Measurements from ENCODE around the gene FRZB.
"Not testable (repeated sequence)": the region's sequence is repeated elsewhere in the genome, so short reads cannot be mapped to it uniquely, and the experiment has no call there.

The FRZB gene

DNA sequence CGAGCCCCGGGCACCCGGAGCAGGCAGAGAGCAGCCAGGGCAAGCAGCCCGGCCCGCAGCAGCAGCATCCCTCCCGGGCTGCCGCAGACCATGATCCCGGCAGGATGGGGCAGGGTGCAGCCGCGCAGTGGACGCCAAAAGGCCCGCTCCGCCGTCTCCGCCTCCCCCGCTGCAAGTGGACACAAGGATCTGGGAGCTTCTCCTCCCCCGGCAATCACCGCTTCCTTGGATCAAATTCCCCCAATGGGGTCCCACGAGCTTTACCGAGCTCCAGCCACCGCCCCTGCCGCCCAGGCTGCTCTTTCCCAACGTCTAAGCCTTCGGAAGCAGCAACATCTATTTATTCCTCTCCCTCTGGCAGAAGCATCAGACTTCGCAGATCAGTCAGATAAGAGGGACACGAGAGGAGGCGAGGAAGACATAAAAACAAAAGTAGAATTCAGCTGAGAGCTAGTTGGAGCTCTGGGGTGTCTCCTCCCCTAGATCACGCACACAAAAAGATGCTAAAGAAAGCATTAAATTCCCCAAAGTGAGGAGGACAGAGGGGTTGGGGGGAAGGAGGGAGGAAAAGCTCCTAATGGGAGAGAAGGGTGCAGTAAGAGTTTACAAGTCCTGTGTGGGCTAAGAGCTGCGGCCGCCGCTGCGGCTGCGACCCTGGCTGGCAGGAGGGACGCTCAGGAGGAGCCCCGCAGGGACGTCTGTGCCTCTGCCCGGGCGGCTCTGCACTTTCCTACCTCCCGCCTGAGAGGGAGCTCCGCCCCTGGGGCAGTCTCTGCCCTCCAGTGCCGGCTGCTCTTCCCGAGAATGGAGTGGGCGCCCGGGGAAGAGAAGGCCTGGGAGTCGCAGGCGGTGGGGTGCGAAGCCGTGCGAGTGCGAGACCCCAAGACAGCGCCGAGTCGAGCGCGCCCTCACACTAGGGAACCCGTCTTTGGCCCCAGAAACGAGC, at the start of gene FRZB:
Gene FRZB (minus strand): TSS at position 177 of the 946 bp plus-strand sequence. CDS start 85 bp downstream, at position 92.
- no peak for DNase-seq (ENCODE audit: low spot score)

GRCh38 chr2:182915369-182916326, 49.2 kb upstream of the FRZB start:
- DNase-seq (ENCODE audit: low spot score): peak; percentile 15

DNA sequence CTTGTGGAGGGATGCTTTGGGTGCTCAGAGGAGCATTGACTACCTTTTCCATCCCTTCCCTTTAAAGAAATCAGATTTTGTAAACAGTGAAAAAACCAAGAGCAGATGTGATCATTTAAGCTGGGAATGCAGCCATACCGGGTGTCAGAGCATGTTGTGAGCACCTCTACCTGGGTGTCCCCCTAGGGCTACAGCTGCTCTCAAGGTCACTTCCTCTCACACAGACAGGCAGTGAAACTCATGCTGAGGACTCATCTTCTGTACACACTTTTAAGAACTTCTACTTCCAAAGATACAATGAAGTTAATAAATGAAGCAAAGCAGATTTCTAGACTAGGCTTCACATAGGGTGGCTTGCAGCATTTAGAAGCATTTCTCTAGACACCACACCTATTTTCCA, 48.4 kb upstream of the FRZB start:
- DNase-seq (ENCODE audit: low spot score): no peak

GRCh38 chr2:182913064-182913463, 46.6 kb upstream of the FRZB start:
- no peak for DNase-seq (ENCODE audit: low spot score)

GRCh38 chr2:182912518-182912915, 46.1 kb upstream of the FRZB start:
- DNase-seq (ENCODE audit: low spot score): no peak

DNA sequence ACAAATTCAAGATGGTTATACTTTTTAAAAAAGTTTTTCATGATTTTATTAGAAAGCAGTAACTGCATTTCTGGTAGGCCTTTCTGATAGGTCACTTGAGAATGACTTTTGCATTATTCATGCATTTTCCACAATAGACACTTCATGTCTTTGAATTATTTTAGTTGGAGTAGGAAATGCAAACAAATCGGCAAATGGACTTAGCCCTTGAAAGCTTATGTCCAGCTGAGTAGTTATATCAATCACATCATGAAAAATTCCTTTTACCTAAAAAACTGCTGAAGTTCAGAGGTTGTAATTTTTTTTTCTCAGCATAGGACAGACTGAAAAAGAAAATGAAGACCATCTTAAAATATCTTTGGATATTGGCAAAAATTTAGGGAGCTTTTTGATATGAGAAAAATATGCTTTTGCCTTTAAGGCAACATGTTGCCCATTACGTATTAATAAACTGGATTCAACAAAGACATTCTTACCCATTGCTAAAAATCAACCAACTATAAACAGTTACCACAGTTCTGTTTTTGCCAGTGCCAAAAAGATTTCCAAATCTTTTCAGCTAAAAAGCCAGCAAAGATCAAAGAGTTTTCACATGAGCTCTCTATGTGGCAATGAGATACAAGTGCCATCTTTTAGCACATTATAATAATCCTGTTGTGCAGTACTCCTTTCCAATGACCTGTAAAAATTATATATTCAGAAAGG, 45.5 kb upstream of the FRZB start:
- DNase-seq (ENCODE audit: low spot score): no peak

GRCh38 chr2:182910965-182911364, 44.5 kb upstream of the FRZB start:
- no peak for DNase-seq (ENCODE audit: low spot score)

DNA sequence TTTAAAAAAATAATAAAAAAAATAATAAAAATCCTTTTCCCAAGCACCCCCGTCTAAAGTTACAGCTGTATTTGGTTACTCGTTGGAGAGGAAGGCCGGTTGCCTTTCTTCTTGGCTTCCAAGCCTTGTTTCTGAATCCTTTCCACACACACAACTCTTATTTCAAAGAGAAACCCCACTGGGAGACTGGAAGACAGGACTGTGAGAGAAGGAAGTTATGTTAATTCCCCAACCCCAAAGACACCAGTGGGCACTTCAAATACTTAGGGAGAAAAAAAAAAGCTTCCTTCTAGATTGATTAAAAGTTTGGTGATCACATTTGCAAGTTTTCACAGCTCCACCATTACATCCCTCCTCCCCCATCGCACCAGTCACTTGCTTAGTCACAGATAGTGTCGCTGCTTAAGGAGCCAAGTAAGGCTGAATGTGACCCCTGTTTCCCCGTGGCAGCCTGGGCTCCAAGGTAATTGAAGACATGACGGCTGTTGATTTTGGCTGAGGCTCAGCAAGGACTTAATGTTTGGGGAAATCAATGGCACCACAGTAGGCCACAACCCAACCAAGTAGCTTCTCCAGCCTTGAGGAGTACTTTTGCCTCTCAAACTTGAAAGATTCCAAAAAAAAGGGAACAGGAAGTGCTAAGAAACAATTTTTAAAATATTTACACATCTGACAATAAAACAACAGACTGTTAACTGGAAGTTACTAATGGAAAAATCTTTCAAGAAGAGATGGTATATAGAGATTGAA, 40.8 kb upstream of the FRZB start:
- no peak for DNase-seq (ENCODE audit: low spot score)

DNA sequence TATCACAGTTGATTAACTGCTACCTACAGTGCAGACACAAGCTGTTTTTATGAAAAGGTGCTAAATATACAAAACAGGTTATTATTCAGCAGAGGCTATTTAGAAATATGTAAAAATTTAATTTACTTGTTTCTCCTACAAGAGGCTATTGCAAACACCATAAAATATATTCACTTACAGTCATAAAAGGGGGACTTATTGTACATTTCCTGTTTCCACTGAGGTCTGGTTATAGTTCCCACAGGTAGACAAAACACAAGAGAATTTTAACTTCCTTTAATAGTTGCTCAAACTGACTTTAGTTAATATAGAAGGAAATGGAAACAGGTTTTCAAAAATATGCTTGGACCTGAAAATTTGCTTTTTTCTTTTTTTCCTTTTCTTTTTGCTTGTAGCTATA, 40.0 kb upstream of the FRZB start:
- no peak for DNase-seq (ENCODE audit: low spot score)

GRCh38 chr2:182904844-182905243, 38.4 kb upstream of the FRZB start:
- no peak for DNase-seq (ENCODE audit: low spot score)

GRCh38 chr2:182903566-182903965, 37.1 kb upstream of the FRZB start:
- DNase-seq (ENCODE audit: low spot score): no peak

- no peak for DNase-seq (ENCODE audit: low spot score)
Observed at GRCh38 chr2:182901748-182902147, 35.3 kb upstream of the FRZB start.

DNA sequence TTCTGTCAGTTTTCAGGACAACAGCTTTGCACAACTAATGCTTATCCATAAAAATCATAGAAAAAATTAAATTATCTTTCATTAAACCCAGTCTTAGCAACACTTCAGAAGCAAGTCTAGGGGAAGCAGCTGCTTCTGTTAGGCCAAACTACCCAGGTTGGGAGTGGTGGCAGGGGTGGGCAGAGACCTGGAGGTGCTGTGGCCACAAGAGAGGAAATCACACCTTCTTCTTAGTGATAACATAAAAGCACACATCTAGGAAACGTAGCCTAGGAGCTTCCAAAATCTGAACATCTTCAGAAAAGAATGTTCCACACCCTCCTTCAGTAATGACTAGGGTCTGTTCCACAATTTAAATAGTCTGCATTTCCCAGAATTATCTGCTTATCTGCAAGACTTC, 32.3 kb upstream of the FRZB start:
- no peak for DNase-seq (ENCODE audit: low spot score)

- no peak for DNase-seq (ENCODE audit: low spot score)
Observed at GRCh38 chr2:182897137-182897536, 30.7 kb upstream of the FRZB start.

- DNase-seq (ENCODE audit: low spot score): no peak
Observed at GRCh38 chr2:182895798-182896197, 29.4 kb upstream of the FRZB start.

- no peak for DNase-seq (ENCODE audit: low spot score)
Observed at GRCh38 chr2:182895169-182895568, 28.7 kb upstream of the FRZB start.

GRCh38 chr2:182894174-182894573, 27.7 kb upstream of the FRZB start:
- DNase-seq (ENCODE audit: low spot score): no peak

- no peak for DNase-seq (ENCODE audit: low spot score)
Observed at GRCh38 chr2:182893666-182894065, 27.2 kb upstream of the FRZB start.

GRCh38 chr2:182893035-182893434, 26.6 kb upstream of the FRZB start:
- DNase-seq (ENCODE audit: low spot score): not testable (repeated sequence)

- no peak for DNase-seq (ENCODE audit: low spot score)
Observed at GRCh38 chr2:182891611-182892010, 25.2 kb upstream of the FRZB start.

DNA sequence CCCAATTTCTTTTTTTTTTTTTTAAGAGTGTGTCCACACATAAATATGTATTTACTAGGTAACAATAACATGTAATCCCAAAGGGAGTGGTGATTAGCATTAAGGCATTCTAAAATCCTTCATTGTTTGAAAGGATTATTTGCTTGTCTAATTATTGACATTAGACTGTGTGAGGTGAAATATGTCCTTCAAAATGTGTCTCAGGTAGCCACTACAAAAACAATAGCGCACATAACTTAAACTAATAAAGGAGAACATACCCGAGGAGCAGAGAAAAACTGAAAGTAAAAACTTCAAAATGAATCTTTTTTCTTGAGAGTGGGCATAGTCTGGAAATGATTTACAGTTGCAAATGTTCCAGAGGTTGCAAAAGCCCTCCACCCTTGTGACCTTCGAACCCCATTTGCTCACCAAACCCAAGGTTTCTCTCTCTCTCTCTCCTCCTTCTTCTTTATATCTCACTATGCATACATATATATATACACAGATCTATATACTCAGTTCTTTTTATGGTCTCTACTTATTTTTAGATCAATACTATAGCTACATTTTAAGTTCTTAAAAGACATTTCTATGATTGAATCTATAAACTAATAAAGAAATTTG, 24.4 kb upstream of the FRZB start:
- no peak for DNase-seq (ENCODE audit: low spot score)

Data from SW480 (cell line).